Heart left ventricle (tissue), 16 donors: ENCODE results near the gene LCP2. TPM values are rescaled to one million over a fixed set of nuclear protein-coding genes. Genes with fewer than 3 reads are reported as not detected.

Experiments
- ATAC-seq, 4 donors: fragments of 200-7000 bp; cut with Tn5 transposase; one replicate each; pipeline ENCODE4 v1.9.1; 2020 to 2022; ENCODE audit warnings: moderate library complexity in 4 of 4, mild to moderate bottlenecking in 3 of 4, moderate number of reproducible peaks in 1 of 4
- DNase-seq, 5 donors: peaks; one replicate each; pipeline ENCODE4 v3.0.0-alpha.2; 2020
- H3K27ac ChIP-seq, 12 donors: fragments of 200-600 bp; sonication (generic) in 4 of 12; one replicate each; pipeline versions ENCODE4 v1.5.0 to v1.8.0; 2016 to 2022; ENCODE audit warnings: mild to moderate bottlenecking in 2 of 12
- H3K27me3 ChIP-seq, 9 donors: fragments of 200-600 bp; sonication (generic) in 2 of 9; one replicate each; pipeline versions ENCODE4 v1.5.1 to v1.8.0; 2016 to 2022; ENCODE audit warnings: mild to moderate bottlenecking in 3 of 9
- H3K36me3 ChIP-seq, 9 donors: fragments of 200-600 bp; sonication (generic) in 2 of 9; one replicate each; pipeline versions ENCODE4 v1.5.0 to v1.8.0; 2018 to 2022; ENCODE audit warnings: mild to moderate bottlenecking in 2 of 9
- H3K4me1 ChIP-seq, 12 donors: fragments of 200-600 bp; sonication (generic) in 4 of 12; one replicate each; pipeline versions ENCODE4 v1.5.0 to v1.8.0; 2016 to 2022; ENCODE audit warnings: mild to moderate bottlenecking in 3 of 12
- H3K4me3 ChIP-seq, 12 donors: fragments of 200-600 bp; sonication (generic) in 4 of 12; one replicate each; pipeline versions ENCODE4 v1.5.0 to v1.8.0; 2017 to 2022; ENCODE audit warnings: mild to moderate bottlenecking in 9 of 12, moderate library complexity in 4 of 12
- H3K9me3 ChIP-seq, 12 donors: fragments of 200-600 bp; sonication (generic) in 4 of 12; one replicate each; pipeline versions ENCODE4 v1.5.0 to v1.8.0; 2016 to 2022; ENCODE audit warnings: mild to moderate bottlenecking in 1 of 12
- CTCF ChIP-seq, 12 donors: fragments of 200-600 bp; sonication (generic) in 4 of 12; IDR thresholded peaks; one replicate each; pipeline versions ENCODE4 v1.5.0 to v1.8.0; 2018 to 2022; ENCODE audit warnings: antibody characterized with exemption in 12 of 12, mild to moderate bottlenecking in 5 of 12
- POLR2A ChIP-seq, 2 donors: fragments of 450-650 bp; IDR thresholded peaks; one replicate each; pipeline ENCODE4 v1.6.1; 2017; ENCODE audit warnings: antibody characterized with exemption in 2 of 2, mild to moderate bottlenecking in 2 of 2, moderate library complexity in 2 of 2
- WGBS, 4 donors: extraction: QIAGEN DNeasy Blood & Tissue Kit in 2 of 4; methylation state at CpG; one replicate each; pipeline versions ENCODE4 v1.1.5 to v1.1.7; 2013 to 2018; 5-methylcytosine and 5-hydroxymethylcytosine counted together
- intact Hi-C, 10 donors: fragments of 100-400 bp; cut with DNase I; formaldehyde crosslinking; loops; one replicate each; pipeline versions ENCODE4 v1.11.1 to v1.14.2; 2022
- polyA plus RNA-seq, 2 donors: library from polyadenylated mRNA; stranded (reverse); fragments of 200-250 nt; gene quantifications; one replicate each; pipeline ENCODE4 v1.2.3, GENCODE V29; 2013
- total RNA-seq, 9 donors: library from RNA; depleted of rRNA in 2 of 9; stranded (reverse); fragments of >200 nt in 2 of 9; fragmentation: NEBNext Ultra II Directional in 3 of 9; extraction: Animal tissue kit (Norgen Biotek cat#: 25700) in 3 of 9; gene quantifications; one replicate each; pipeline versions ENCODE4 v1.1.0 to v1.2.4, GENCODE V29; 2016 to 2023
- donor health status: ischemic (EF 13 %, LVEDD 7.1; RV severe dilation, severe dysfunction).
- donor health status: healthy with polysubstance abuse.
- donor health status: DM: no; HTN: yes; CAD: no.
- donor health status: DM: no; HTN: no; CAD: no.
- donor health status: ischemic (EF 25% LVEDD 6.9; RV normal size, moderate dysfunction).
- donor health status: ischemic (EF 25% LVEDD 5.7; RV mildly dilated, moderate dysfunction).
- donor health status: healthy.
- donor health status: DM: yes; HTN: yes; CAD: no.
- donor health status: ischemic (EF 35%, LVEDD 5.7; RV mildly dilated, moderate dysfunction).
- donor health status: nonischemic (EF 11% LVEDD 7.7; RV severe dilation, severe dysfunction).
- donor health status: DM: yes; HTN: yes; CAD: no.
- donor health status: PGD.
- donor health status: ischemic (EF 29% LVEDD 5.4; RV normal size, mild dysfunction).
- donor health status: nonischemic (EF 23%, LVEDD 6.1; RV moderate dilation, normal function).

LCP2 gene
- total and polyA plus RNA-seq, 11 donors: 2.2 to 73.7 (median 4.6) TPM

GRCh38 chr5:170216257-170216864 lies 81.2 kb downstream of the LCP2 start:
- peaks cover 0 to 5% (median 0%) of the 10 kb centered on the region in 12 donors for H3K4me1 ChIP-seq
- no peak overlapping the region for H3K27ac ChIP-seq
- DNase-seq: no peak
- ATAC-seq: peak in 2 of 4 donors; percentile 49 to 71
- H3K9me3 ChIP-seq: no peaks in the 10 kb centered on the region
- peaks cover 0 to 8% (median 0%) of the 10 kb centered on the region in 9 donors for H3K27me3 ChIP-seq
- H3K4me3 ChIP-seq: no peak overlapping the region
- TF ChIP-seq POLR2A (IDR thresholded peaks at IDR 0.05): no peak
- TF ChIP-seq CTCF (IDR thresholded peaks at IDR 0.05): peak in 11 of 12 donors; percentile 17 to 60 (median 44)
- H3K36me3 ChIP-seq: no peaks in the 10 kb centered on the region
- intact Hi-C loops: loop anchor here in 2 of 10 donors (2.0 to 10.0 kb wide), 2 partner anchors 112 to 116 kb away; partner anchors contain the start of gene FOXI1 (in 1 of the 2)

- H3K36me3 ChIP-seq: no peaks in the 10 kb centered on the region
- no peak for ATAC-seq
- intact Hi-C loops: loop anchor here in 1 of 10 donors (10.0 kb wide), 1 partner anchor 107 kb away; the partner anchor contains the start of gene FOXI1
- H3K27ac ChIP-seq: no peak overlapping the region
- peaks cover 0 to 6% (median 0%) of the 10 kb centered on the region in 9 donors for H3K27me3 ChIP-seq
- no peak for DNase-seq
- no peaks in the 10 kb centered on the region for H3K4me1 ChIP-seq
- no peak overlapping the region for H3K4me3 ChIP-seq
- peaks cover 0 to 4% (median 0%) of the 10 kb centered on the region in 12 donors for H3K9me3 ChIP-seq
- 54 to 75% (median 70%) methylated on average over 1 of the region's 1 CpG for WGBS, 4 donors
- TF ChIP-seq CTCF (IDR thresholded peaks at IDR 0.05) (no peak), POLR2A (IDR thresholded peaks at IDR 0.05) (no peak)
These were observed 85.8 kb downstream of the LCP2 start for GRCh38 chr5:170211575-170212334.

- intact Hi-C loops: no loop called here
- WGBS, 4 donors: 93 to 95% (median 93%) methylated on average over 8 of the region's 8 CpGs
These were observed 90.6 kb downstream of the LCP2 start for GRCh38 chr5:170206958-170207357.

More at GRCh38 chr5:170206958-170207357, 90.6 kb downstream of the LCP2 start:
- DNase-seq (no peak), ATAC-seq (no peak)
- Histone ChIP-seq H3K4me3 (no peak overlapping the region), H3K27me3 (peaks cover 0 to 10% (median 0%) of the 10 kb centered on the region in 9 donors), H3K9me3 (peaks cover 0 to 4% (median 0%) of the 10 kb centered on the region in 12 donors), H3K4me1 (no peaks in the 10 kb centered on the region), H3K36me3 (no peaks in the 10 kb centered on the region), H3K27ac (no peak overlapping the region)
- TF ChIP-seq POLR2A (IDR thresholded peaks at IDR 0.05) (no peak), CTCF (IDR thresholded peaks at IDR 0.05) (no peak)
